AG08396 (cell line): Measurements from ENCODE around the gene MCF2L.

ENCODE experiments used
- DNase-seq: peaks from one replicate; pipeline ENCODE4 v3.0.0; 2012; ENCODE audit warnings: low spot score, mixed read lengths

The MCF2L gene

DNA sequence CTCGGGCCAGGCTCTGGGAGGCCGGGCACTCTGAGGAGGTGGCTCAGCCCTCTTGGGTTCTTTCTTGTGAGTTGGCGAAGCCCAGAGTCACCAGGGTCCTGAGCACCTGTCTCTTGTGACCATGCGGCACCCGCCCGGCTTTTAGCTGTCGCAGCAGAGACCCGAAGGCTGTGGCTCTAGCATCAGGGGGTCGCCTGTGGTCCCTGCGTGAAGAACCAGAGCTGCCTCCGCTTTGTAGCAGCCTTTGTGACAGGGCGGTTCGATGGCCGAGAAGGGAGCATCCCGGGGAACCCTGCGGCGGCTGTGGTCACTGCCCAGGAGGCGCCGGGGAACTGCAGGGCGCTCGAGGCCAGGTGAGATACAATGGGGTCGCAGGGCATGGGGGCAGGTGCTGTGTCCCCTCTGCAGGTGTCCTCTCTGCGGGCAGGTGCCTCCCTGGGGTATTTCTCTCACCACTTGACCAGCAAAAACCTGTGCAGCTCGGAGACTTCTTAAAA is 10.4 kb downstream of the MCF2L start:
- no peak for DNase-seq

DNA sequence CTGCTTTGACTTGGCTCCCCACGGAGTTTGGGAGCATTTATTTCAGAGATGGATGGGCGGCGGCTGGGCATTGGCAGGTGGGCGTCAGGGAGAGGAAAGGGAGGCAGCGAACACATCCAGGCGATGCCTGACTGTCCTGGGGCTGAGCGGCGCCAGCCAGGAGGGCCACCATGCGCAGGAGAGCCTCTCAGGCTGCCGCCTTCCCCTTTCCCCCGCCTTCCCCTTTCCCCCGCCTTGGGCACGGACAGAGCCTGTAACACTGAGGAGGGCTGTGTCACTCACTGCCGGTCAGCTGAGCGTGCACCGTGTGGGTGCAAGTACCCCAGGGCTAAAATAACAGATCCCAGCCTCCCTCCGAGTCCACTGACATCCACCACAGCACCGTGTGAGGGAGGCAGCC is 11.4 kb downstream of the MCF2L start:
- no peak for DNase-seq

DNA sequence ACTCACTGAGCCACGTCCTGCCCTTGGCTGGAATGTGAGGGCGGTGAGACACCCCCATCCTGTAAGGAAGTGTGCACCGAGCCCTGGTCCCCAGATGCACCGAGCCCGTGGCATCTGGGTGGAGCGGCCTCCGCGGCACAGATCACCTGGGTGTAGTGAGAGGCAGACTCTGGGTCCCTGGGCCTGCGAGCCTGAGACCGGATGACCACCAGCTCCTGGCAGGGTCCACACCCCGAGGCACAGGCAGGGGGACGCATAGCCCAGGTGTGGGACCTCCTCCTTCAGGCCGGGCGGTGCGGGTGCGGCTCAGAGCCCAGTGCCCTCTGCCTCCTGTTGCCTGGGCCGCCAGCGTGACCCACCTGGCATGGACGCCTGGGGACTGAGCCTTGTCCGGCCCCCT is 12.4 kb downstream of the MCF2L start:
- no peak for DNase-seq

DNA sequence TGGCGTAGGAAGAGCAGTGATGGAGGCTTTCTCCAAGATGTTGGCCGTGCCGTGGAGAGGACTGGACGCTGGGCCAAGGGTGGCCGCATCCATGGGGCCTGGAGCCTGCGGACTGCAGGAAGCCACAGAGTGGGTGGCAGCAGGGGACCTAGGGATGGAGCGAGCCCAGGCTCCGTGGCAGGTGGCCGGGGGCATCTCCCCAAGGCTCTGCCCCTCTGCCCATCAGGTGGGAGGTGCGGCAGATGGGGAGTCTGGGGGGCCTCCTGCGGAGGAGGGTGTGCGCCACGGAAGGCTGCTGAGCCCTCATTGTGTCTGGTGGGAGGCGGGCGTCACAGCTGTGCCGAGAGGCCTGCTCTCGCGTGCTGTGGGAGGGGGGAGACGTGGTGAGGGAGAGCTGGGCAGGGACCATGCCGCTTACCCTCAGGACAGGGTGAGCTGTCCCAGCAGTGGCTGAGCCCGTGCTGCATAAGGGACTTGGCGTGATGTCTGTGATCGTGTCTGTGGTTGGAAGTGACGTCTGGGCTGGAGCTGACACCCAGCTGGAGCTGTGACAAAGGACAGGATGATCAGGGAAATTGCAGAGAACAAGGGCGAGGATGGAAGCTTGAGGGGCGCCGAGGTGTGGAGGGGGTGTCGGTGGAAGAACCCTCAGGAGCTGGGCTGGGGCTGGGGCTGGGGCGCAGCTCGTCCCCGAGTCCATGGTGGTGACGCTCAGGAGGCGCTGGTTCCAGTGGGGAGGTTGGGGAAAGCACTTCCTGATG is 13.4 kb downstream of the MCF2L start:
- no peak for DNase-seq

DNA sequence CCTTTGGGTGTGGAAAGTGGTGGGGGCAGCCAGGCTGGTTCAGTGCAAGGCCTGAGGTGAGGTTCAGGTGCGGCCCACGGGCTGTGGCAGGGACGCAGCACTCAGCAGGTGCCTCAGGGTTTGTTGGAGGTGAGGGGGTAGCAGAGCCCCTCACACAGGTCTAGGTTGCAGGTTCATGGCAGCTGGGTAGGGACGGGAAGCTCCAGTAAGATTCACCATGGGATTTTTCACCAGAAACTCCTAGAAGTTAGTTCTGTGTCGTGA is 14.0 kb downstream of the MCF2L start:
- DNase-seq, result no peak

DNA sequence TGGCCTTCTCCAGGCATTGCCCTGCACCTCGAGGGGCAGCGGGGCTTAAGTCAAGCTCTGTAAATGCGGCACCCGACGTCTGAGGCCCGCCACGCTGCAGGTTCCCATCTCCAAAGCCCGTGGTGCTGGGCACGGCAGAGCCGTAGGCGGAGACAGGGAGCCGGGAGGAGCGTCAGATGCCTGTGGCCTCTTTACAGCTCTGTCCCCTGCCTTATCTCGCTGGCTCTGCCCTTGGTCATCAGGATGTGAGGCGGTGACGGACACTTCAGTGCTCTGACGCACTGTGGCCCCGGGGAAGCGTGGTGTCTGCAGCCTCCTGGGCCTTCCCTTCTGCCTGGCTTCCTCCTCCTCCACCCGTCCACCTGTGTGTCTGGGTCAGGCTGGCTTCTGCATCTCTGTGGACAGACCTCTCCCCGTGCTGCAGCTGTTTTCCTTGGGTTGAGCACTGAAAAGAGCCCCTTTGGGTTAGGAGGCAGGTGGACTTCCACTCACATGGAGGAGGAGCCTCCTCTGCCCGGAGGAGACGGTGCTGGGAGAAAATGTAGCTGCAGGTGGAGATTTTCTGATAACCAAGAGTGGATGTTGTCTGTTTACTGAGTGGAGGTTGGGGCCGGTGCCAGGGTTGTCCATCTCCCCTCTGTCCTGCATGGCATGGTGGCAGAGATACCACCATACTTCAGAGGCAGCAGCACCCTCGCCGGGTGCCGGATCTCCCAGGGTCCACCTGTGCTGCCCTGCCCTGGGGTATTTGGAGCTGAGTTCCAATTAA is 14.6 kb downstream of the MCF2L start:
- DNase-seq, result no peak

DNA sequence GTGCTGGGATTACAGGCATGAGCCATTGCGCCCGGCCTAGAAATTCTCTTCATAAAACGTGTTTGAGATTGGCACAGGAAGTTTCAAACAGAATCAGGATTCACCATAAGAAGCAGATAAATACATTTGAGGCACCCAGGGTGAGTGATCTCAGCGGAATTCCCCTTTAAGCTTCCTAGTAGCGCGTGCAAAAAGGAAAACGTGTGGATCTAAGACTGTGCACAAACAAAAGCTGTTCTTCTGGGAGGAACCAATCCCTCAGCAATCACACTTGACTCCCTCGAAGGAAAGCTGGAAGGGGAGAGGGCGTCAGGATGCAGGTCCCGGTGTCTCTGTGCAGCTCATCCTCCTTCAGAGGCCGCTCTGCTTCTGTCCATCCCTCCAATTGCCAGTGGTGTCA is 15.5 kb downstream of the MCF2L start:
- no peak for DNase-seq

DNA sequence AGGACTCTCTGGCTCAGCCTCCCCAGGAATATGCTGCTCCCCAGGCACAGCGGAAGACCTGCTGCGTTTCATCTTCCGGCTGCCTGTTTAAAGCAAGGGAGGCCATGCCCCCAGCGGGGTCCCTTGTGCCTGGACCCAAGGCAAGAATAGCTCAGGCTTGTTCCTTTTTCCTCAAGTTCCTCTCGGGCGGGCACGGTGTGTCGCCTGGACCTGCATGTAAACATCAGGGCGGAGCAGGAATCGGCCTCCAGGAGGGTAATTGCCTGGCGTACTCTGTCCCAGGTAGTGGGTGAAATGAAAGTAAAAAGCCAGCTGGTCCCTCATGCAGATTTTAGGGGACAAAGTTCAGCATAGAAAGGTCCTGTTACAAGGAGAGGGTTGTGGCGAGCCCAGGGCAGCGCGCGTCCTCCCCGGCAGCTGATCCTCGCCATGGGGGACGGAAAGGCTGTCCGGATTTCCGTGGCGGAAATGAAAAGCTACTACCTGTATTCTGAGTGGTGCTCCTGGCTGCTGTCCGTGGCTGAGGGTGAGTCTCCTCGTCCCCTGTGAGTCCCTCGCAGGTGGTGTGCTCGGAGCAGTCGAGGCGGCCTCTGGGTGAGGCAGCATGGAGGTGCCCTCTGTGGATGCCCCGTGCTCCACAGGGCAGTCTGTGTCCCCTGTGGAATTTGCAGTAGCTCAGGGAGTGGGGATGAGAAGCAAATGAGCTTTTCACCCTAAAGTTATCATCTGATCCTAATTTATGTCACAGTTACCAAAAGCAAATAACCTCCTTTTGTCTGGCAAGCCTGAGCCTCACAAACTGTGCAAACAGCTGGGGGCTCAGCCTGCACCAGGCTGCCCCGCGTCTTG is 16.2 kb downstream of the MCF2L start:
- DNase-seq, result no peak

DNA sequence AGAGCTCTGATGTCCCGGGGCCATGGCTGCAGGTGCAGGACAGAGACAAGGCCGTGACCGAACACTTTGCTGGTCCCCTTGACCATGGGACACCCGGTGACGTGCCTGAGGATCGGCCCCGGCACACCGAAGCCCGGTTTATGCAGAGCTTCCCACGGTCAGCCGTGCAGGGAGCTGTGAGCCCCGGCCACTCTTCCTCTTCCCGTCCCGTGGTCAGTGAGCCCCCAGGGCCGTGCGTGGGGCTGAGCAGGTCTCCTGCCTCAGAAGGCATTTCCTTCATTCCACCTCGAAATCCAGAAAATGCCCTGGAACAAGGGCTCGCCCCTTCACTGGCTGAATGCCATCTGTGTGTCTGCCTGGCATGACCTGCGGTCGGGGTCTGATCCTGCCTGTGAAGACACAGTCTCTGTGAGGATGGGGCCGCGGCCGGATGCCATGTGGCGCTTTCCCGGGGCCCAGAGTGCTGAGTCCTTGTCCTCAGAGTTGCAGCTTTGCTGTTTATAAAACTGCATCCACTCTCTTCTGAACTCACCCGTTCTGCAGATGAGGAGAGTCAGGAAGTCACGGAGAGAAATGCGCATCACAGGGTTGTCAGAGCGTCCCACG is 16.9 kb downstream of the MCF2L start:
- no peak for DNase-seq

DNA sequence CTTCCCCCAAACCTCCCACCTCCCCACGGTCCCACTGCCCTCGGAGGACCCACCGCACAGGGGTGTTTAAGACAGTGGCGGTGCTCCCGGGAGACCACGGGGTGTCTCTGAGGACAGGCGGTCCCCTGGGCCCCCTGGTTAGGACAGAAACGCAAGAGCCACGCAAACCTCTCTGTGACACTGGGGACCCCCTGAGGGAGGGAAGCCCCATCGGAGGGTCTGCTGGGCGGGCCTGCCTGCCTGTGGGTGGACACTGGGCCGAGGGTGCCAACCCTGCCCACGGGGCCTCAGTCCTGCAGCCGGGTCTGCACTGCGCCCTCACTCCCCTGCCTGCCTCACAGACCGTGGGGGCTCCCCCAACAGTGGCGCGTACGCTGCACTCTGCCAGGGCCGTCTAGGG is 17.5 kb downstream of the MCF2L start:
- no peak for DNase-seq

DNA sequence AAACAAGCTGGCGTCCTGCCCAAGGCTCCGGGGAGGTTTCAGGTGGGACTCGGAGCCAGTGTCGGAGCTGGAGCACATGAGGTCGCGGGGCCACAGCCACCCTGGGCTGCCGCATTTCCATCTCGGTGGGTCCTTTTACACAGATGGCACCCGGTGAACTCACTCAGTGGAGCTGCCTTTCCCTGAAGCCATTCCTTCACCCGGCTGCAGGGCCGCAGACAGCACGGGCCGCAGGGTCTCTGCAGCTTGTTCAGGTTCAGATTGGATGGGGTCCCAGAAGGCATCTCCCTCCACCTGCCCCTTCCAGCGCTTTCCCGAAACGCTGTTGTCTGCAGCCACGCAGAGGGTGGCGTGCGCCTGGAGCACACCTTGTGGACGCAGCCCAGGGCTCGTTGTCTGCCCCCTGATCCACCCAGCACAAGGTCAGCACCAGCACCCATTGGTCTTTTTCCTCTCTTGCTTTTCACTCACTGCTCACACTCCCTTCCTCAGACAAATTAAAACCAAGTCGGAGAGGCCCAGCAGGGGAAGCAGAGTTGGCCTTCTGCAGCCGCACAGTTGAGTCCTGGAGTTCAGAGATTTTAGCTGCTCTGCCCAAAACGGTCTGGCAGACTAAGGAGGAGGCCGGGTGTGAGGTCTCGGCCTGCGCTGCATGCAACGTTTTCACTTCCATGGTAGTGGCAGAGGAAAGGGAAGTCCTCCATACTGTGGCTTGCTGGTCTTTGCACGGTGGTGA is 18.1 kb downstream of the MCF2L start:
- DNase-seq, result no peak

DNA sequence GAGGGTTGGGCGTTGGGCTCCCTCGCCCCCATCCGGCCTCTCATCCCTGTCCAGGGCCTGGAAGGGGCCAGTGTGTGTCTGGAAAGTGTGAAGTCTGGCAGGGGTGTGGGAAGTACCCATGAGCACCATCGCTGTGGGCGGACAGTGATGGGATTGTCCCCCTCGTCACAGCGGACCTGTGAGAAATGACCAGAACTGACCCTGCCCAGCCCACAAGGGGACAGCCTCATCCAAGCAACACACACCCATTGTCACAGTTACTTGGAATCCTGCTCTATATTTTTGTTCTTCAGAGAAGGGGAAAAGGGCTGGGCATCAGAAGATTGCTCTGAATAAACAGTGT is 18.6 kb downstream of the MCF2L start:
- DNase-seq, result no peak

DNA sequence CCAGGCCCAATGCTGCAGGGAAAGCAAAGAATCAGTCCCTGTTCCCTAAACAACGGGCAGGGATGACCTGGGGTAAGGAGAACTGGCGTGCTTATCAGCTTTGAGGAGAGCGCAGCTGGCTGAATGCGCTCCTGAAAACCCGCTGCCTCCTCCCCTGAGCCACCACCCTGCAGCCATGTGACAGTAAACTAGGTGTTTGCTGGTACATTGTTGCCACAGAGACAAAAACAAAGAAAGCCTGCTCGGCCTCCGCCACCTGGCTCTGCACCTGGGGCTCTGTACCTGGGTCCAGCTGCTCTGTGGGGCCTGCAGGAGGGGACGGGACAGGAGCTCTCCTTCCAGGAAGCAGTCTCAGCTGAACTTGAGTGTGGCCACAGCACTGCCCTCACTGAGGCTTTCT is 21.8 kb downstream of the MCF2L start:
- DNase-seq, result no peak

DNA sequence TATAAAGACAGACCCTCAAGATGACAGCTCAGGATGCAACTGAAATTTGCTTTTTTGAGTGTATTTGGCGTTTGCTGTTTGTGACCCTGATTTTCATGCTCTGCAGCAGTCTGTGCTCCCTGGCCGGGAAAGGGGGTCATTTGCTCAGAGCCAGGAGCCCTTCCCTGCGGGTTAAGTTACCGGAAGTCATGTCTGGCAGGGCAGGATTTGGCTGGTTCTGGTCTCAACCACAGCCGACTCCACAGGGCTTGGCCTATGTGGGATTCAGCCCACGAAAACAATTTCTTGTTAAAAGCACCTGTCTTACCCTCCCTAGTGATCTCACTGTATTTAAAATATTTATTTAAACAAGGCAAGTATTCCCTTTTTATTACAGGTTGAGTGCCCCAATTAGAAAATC is 22.6 kb downstream of the MCF2L start:
- DNase-seq, result no peak

DNA sequence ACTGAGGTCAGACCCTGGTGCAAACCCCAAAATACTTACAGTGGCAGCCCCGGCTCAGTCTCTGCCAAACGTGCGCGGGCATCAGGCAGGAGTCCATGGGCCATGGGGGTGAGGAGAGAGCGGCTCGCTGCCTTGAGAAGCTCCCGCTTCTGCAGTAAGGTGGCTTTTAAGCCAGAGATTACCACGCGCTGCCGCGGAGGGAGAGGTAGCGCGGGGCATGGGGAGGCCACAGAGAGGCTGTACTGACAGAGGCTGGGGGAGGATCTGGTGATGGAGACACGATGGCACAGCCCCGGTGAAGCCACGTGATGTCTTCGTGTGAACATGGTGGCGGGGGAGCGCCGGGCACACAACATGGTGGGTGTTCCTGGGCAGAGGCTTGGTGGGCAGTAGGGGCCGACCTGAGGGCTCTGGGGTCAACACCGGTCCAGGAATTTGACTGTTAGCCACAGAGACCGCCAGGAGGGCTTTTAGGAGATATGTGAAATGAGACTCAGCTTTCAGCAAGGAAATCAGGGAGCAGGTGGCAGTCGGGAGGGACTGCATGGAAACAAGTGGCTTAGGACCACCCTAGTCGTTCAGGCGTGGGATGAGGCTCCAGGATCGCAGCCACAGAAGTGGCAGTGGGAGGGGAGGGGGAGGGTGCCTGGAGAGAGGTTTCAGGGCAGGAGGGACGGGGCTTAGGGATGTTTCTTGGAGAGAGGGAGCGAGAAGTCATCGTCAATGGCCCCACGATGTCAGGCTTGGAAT is 24.1 kb downstream of the MCF2L start:
- no peak for DNase-seq

DNA sequence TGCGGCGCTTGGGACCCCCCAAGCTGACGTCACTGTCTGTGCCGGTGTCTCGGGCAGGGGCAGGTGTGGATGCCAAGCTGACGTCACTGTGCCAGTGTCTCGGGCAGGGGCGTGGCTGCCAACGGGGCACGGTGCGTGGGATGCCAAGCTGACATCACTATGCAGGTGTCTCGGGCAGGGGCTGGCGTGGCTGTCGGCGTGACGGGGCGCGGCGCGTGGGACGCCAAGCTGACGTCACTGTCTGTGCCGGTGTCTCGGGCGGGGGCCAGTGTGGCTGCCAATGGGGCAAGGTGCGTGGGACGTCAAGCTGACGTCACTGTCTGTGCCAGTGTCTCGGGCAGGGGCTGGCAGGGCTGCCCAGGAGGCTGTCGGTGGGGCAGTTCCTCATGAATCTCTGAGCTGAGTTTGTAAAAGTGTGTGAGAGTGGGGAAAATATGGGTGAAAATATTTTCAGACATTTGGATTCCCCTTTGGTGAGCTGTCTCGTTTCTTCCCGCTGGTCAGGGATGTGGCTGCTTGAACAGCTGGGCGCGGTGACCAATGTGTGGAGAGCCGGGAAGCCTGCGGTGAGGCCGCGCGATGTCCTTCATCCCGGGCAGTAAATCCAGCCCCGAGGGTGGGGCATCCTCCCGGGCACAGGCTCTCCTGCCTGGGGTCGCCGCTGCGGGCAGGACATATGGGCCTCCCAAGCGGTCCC is 25.2 kb downstream of the MCF2L start:
- DNase-seq, result no peak

DNA sequence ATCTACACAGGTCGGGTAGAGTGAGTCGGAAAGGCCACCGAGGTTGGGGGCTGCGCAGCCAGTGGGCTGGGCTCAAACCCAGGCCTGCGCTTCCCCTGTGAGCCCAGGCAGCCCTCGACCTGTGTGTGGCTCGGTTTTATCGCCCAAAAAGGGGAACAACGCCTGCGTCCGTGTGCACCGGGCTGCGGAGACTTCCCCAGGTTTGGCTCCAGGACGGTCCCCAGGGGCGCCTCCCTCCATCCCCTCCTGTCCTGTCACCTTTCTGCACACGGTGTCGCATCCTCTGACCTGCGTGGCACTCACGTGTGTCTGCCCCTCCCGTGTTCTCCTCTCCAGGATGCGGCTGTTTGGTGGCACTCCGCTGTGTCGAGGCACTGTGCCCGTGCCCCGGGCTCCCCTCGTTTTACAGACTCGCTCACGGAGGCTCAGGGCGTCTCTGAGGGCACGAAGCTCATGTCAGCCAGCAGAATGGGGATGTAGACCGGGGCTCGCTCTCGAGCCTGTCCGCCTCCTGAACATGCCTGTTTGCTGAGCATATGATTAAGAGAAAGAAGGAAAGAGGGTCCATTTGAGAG is 25.9 kb downstream of the MCF2L start:
- no peak for DNase-seq

DNA sequence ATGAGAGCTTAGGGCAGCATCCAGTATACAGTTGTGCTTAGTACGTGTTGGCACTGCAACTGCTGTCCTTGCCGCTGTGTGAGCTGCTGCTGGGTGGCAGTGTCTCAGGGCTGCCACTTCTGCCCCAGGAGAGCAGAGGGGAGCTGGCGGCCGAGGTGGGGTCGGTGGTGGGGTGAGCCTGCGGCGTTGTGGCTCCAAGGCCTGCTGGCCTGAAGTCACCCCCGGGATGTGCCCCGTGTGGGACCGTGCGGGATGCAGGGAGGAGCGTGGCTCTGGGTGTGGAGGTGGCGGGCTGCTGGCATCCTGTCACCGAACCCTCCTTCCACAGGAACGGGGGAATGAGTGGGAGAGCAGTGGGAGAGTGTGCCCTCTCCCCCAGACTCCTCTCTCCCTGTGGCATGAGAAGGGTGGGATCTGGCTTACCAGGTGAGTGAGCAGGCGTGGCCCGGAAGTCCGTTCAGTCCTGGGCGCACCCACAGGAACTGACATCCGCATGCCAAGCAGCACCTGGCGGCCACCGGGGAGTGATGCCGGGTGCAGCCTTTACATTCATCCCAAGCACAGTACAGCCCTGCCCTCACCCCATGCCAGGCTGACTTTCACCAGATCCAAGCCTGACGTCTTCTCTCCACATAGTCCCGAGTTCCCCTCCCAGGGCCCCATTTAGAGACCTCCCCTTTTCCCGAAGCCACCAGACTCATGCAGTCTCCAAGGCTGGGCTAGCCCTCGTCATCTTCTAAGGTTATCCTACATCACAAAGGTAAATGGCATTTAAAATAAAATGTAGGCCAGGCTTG is 26.6 kb downstream of the MCF2L start:
- no peak for DNase-seq

DNA sequence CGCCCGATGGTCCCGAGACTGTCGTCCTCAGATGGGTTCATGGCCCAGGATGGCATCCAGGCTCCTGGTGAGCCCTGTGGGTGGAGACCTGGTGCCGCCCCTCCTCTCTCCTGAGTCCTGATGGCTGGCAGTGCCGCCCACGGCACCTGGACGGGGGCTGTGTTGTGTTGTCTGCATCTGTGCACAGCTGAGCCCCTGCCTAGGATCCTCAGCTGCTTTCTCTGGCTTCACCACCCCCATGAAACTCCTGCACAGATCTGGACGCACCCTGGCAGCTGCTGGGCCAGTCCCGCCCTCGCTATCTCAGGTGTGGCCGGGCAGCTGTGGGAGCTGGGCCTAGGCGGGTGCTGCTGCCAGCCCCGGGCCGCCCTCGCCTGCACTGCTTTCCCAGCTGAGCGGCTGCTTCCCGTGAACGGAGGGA is 27.7 kb downstream of the MCF2L start:
- DNase-seq, result no peak
